ENCODE measurements around the gene SCN10A.

Gene SCN10A

DNA sequence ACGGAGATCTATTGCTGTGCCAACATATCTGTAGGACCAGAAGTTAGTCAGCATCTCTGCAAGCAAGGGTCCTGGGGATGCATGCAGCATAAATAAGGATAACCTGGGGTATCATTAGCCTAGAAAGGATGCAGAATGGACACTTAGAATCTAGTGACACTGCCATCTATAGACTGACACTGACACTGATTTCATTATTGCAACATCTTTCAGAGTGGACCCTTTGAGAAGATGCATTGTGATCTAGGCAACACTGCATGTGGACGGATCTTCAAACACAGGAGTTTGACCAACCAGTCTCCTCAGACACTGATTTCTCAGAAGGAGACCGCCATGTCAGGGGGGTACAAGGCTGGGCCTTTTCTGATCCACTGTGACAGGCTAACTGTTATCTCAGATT, 52.4 kb downstream of the SCN10A start:
- no peak for DNase-seq

- no peak for DNase-seq
Observed at GRCh38 chr3:38758557-38758956, 57.5 kb downstream of the SCN10A start.

DNA sequence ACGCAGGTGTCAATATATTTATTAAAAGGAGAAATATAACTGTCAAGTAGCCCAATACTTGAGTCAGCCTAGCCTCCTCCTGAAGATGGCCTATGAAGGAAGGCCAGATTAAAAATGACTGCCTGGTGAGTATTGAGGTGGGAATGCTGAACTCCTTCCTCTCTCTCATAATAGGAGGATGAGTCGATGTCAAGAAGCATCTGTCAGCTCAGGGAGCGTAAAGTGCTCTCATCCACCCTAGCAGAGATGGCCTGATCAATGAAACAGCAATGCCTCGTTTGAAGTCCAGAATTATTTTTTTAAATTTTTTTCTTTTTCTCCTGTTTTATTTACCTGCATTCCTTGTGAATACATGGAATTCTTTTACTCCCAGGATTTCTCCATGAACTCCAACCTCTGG, 58.3 kb downstream of the SCN10A start:
- no peak for DNase-seq

DNA sequence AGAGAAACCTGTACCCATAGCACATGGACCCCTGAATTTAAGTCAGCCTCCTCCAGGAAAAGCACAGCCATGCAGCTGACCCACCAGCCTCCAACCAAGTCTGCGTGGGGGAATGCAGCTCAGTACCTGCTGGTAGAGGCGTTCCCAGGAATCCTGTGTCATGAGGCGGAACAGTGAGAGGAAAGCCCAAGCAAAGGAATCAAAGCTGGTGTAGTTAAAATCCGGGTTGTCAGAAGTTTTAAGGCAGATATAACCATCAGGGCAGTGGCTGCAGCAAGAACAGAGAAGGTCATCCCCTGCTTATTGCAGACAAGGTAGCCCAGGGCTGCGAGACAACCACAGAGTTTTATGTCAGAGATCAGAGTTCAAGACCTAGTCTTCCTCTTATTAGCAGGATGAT, 59.1 kb downstream of the SCN10A start:
- no peak for DNase-seq

DNA sequence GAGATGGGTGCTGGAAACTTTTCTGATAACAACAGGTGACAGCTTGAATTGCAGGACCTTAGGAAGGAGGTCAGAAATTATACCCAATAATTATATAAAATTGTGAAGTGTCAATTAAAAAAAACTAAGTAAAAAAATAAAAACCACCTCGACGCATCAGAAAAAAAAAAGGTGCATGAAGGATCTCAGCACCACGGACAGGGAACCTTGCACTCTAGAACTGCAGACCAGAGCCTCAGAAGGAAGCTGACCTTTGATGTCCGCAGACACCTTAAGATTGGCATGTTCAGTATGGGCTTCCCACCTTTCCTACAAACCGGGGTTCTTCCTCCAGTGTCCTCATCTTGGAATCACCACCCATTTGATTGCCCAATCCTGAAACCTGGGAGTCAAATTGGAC, 60.9 kb downstream of the SCN10A start:
- no peak for DNase-seq

GRCh38 chr3:38746641-38747040, 69.4 kb downstream of the SCN10A start:
- DNase-seq = no peak

- no peak for DNase-seq
Observed at GRCh38 chr3:38743043-38743442, 73.0 kb downstream of the SCN10A start.

GRCh38 chr3:38742550-38742949, 73.5 kb downstream of the SCN10A start:
- no peak for DNase-seq

GRCh38 chr3:38740537-38740936, 75.5 kb downstream of the SCN10A start:
- DNase-seq = no peak

DNA sequence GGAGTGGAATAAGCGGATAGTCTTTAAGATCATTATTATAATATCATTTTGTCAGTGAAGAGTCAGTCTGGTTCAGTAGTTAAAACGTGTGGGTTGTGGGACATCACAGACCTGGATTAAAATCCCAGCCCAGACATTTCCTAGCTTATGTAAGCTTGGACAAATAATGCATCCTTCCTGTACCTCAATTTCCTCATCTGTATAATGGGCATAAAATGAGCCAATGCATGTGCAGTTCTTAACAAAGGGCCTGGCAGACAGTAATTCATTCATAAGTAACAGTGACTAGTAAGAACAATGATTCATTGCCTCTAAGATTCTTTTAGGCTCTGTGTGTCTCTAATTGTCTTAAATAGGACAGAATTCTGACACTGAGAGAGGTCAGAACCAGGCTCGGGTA, 76.1 kb downstream of the SCN10A start:
- DNase-seq = no peak

- DNase-seq = no peak
Observed at GRCh38 chr3:38739396-38739689, 76.7 kb downstream of the SCN10A start.

GRCh38 chr3:38738630-38739395, 77.2 kb downstream of the SCN10A start:
- DNase-seq = no peak

GRCh38 chr3:38731522-38731921, 84.5 kb downstream of the SCN10A start:
- DNase-seq = no peak

GRCh38 chr3:38730281-38730680, 85.7 kb downstream of the SCN10A start:
- no peak for DNase-seq

DNA sequence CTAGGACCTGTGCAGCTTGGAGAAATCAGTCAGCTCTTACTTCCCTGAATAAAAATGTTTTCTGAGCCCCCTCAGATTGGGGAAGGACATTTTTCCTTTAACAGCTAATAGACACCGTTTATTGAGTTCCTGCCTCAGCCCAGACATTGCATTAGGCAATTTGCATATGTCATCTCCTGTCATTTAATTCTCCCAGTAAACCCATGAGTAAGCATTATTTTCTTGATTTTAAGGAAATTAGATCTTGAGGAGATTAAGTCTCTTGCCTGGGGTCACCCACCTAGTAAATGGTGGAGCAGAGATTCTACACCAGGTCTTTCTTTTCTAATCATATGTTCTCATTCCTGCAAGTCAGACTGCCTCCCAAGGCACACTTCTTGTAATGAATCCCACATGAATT, 88.0 kb downstream of the SCN10A start:
- DNase-seq = no peak

DNA sequence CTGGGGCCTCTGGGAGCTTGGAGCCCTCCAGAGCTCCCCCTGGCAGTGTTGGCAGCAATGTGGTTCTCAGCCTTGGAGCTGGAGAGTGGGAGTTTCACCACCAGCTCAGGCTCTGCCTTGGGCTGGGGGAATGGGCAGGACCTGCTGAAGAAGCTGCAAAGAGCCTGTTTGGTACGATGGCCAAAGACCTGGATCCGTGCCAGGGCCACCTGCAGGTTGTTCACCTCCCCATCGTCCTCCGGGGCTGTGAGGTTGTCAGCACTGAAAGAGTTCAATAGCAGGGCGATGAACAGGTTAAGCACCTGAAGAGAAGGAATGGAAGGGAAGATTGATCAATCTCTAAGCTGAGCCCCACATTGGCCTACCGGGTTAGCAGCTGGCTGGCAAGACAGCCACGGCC, 89.3 kb downstream of the SCN10A start:
- no peak for DNase-seq

DNA sequence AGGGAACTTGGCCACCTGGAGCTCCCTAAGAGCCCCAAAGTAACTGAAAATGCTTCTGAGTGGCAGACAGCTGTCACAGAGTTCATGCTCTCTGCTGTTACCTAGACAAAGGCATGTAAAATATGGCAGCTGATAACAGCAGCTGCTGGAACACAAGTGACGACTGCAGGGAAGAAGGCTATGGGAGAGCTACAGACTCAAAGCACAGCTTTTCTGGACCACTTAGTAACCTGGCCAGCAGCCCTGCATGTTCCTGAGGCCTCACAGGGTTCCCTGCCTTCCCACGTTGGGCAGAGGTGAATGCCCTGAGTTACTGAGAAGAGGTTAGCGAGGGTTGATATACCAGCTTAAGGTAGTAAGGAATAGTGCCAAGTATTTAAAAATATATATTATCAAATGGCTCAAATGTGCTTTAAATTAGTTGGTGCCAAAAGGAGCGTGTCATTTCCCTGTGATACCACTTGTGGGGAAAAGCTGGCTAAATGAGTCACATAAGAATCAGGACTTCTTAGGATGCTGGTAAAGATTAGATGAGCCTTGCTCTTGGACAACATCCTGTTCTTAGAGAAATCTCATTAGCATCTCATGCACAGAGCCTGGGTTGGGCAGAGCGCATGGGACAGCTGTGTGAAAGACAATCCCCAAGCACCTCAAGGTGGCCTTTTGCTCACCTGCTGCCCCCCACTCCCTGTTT, 90.1 kb downstream of the SCN10A start:
- DNase-seq = no peak

- DNase-seq = no peak
Observed at GRCh38 chr3:38724392-38724736, 91.7 kb downstream of the SCN10A start.

DNA sequence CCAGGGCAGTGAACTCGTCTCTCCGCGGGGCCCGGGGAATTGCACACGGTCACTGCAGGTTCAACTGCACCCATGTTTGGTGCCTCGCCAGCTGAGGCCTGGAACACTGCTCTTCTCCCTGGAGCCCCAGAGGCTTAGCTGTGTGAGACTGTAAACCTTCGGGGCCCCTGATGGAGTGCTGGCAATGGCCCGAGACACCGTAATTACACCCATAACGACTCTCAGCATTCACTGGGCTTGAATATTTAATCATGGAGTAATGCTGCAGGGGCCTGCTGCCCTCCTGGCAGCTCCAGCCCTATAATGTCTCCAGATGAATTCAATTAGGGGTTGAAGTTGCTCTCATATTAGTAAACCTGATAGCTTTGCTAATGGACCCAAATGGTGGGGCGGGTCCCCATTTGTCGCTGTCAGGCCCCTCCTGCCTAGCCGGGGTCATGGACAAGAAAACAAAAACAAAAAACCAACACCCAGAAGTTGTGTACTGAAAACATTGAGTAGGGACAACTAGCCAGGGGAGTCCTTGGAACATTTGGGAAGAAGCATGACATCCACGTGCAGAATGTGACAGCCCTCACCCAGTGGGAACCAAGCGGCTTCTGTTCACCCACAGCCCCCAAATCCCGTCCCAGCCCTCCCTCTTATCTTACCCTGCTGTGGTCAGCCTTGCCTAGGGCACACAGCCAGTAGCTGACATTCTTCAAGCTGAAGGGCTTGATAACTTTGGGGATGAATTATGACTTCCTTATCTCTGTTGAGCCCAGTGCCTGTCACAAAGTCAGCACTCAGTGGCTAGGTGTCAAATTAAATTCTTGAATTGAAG, 92.2 kb downstream of the SCN10A start:
- DNase-seq = no peak

DNA sequence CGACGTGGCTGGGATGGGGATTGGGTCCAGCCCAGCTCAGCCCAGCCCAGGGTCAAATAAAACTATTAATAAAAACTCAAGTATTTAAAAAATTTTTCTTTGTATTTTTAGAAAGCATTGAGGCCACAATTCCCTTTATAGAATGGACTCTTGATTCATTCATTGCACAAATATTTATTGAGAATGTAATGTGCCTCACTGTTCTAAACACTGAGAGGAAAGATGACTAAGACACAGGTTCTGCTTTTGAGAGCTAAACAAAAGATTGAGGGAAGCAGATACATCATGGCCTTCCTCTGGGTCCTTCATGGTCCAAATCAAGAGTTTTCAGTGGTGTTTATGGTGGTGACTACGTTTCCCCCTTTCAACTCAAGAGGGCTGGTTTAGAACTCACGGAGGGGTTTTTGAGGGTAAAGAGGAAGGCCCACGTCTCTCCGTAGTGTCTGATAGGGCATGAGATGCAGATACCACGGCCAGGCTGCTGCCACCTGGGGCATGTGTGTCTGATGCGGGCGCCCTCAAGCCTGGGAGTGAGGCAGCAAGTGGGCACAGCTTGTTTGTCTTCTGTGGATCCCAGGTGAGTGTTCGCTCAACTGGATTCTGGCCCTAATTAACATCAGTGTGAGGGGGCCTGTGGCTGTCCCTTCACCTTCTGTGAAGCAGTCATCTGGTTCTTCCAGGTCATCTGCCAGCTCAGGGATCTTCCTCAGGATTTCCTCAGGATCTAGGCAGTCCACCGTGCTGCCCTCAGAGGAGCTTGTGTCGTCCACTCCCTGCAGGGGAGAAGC, 93.0 kb downstream of the SCN10A start:
- no peak for DNase-seq

DNA sequence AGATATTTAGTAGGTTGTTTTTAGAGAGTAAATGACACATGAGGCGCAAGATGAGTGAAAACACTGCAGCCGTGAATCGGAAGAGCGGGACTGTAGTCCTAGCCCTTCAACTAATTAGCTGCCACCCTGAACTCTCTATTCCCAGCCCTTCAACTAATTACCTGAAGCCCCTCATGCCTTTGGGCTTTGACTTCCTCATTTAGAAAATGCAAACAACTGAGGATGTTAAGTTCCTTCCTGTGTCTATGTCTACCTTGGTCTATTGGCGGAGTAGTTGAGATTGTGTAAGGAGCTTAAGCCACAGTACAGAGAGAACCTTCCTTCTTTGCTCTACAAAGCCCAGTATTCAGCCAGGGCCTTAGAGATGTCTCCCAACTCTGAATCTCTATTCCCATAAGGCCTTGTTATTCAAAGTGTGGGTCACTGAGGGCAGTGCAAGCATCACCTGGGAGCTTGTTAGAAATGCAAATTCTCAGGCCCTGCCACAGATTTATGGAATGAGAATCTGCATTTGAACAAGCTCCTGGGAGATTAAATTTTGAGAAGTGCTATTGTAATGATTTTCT, 94.7 kb downstream of the SCN10A start:
- DNase-seq = no peak

- no peak for DNase-seq
Observed at GRCh38 chr3:38720465-38720864, 95.6 kb downstream of the SCN10A start.

All from activated gamma-delta T cell treated with Interleukin-2 at 50 U/mL for 16 hours (primary cell).